ENCODE measurements around the gene HIVEP1. TPM values are rescaled to one million over a fixed set of nuclear protein-coding genes. Genes with fewer than 3 reads are reported as not detected.

The HIVEP1 gene
- total RNA-seq, 2 donors from 2014 or later, result 63.4 to 70.0 TPM

DNA sequence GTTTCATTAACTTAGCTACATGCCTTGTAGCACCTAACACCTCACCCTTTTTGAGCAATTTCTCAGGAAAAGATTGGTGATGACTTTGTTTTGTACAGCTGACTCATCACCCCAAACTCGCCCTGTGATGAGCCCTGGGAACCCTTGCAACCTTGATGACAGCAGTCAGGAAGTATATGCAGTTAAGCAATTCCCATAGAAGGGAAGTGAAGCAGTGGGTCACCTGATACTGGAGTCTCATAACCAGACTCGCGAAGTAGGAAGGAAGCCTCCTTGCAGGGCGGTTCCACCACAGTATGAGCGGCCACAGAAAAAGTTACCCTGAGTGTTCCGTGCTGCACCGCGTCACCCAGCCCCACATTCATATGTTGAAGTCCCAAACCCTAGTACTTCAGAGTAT lies 196.1 kb downstream of the HIVEP1 start:
- DNase-seq (no peak), ATAC-seq (peak; percentile 58)
- H3K9me3 ChIP-seq (ENCODE audit: control insufficient read depth, low read length, poor library complexity, severe bottlenecking), result no peaks in the 10 kb centered on the region
- Mint-ChIP-seq H3K27me3 (peaks cover 8% of the 10 kb centered on the region), H3K27ac (no peak overlapping the region), H3K4me1 (no peaks in the 10 kb centered on the region), H3K4me3 (no peak overlapping the region), H3K36me3 (ENCODE audit: low read depth) (no peaks in the 10 kb centered on the region)

- ATAC-seq (no peak), DNase-seq (no peak)
- H3K9me3 ChIP-seq (ENCODE audit: control insufficient read depth, low read length, poor library complexity, severe bottlenecking), result no peaks in the 10 kb centered on the region
- H3K36me3 Mint-ChIP-seq (ENCODE audit: low read depth), result no peaks in the 10 kb centered on the region
- no peak overlapping the region for H3K27ac Mint-ChIP-seq
- H3K4me3 Mint-ChIP-seq, result no peak overlapping the region
- H3K4me1 Mint-ChIP-seq, result no peaks in the 10 kb centered on the region
- peaks cover 7% of the 10 kb centered on the region for H3K27me3 Mint-ChIP-seq
Measured at GRCh38 chr6:12208673-12209072, 196.6 kb downstream of the HIVEP1 start.

Other genes with a start within 250 kb of the HIVEP1 start
- 10 to 100 TPM; 24.6 to 43.4 TPM for gene ADTRP, start 233.5 kb upstream of the HIVEP1 start, total RNA-seq

All from T-helper 17 cell (primary cell).